Panc1 (cell line): ENCODE measurements around the gene LACTBL1. TPM values are rescaled to one million over a fixed set of nuclear protein-coding genes. Genes with fewer than 3 reads are reported as not detected.

Experiments used
- ATAC-seq: fragments of 200-7000 bp; cut with Tn5 transposase; 2 replicates; pipeline ENCODE4 v1.9.1; 2020; ENCODE audit warnings: mild to moderate bottlenecking, moderate library complexity
- BruUV-seq: library from RNA; stranded (reverse); fragments of 400-500 nt; replicated peaks from 2 replicates; lab custom pipeline; 2021; lab: Mats Ljungman, UMichigan
- CTCF ChIA-PET: fragments of 300-600 bp; sonication (Branson Sonifier 250); formaldehyde crosslinking; loops from one replicate; lab custom pipeline; 2022; ENCODE audit warnings: antibody characterized with exemption; lab: Charles Lee
- POLR2A ChIA-PET: fragments of 300-600 bp; sonication (Branson Sonifier 250); formaldehyde crosslinking; loops from one replicate; lab custom pipeline; 2022; ENCODE audit warnings: antibody characterized with exemption; lab: Charles Lee
- DNase-seq: peaks from one replicate; pipeline ENCODE4 v3.0.0-alpha.2; 2010; ENCODE audit warnings: low read depth, low spot score
- H3K27ac ChIP-seq: 2 replicates; pipeline ENCODE4 v1.5.1; 2011; ENCODE audit warnings: mild to moderate bottlenecking, low read length, inconsistent platforms
- H3K27me3 ChIP-seq: fragments of 200-500 bp; sonication (Bioruptor generic); 2 replicates; pipeline ENCODE4 v1.6.0; 2014; ENCODE audit warnings: low read length, inconsistent platforms; ENCODE audit not compliant: control insufficient read depth, insufficient read depth
- H3K36me3 ChIP-seq: fragments of 200-500 bp; sonication (Bioruptor generic); 2 replicates; pipeline ENCODE4 v1.5.1; 2014; ENCODE audit warnings: inconsistent platforms, mild to moderate bottlenecking, low read length, moderate library complexity; ENCODE audit not compliant: control insufficient read depth, insufficient read depth
- H3K4me1 ChIP-seq: 2 replicates; pipeline ENCODE4 v1.5.1; 2011; ENCODE audit warnings: inconsistent platforms, mild to moderate bottlenecking, low read length, moderate library complexity; ENCODE audit not compliant: control insufficient read depth, insufficient read depth
- H3K4me3 ChIP-seq, 2 experiments: 2 replicates each; pipeline ENCODE4 v1.5.1; 2011 to 2012; ENCODE audit warnings: low read depth in 2 of 2, low read length in 2 of 2, mild to moderate bottlenecking in 2 of 2, inconsistent platforms in 1 of 2, moderate library complexity in 1 of 2
- H3K9me3 ChIP-seq: fragments of 200-500 bp; sonication (Bioruptor generic); 2 replicates; pipeline ENCODE4 v1.5.1; 2014; ENCODE audit warnings: low read depth, mild to moderate bottlenecking, inconsistent platforms, low read length, moderate library complexity; ENCODE audit not compliant: control insufficient read depth, insufficient read depth
- CTCF ChIP-seq: fragments of 450-650 bp; IDR thresholded peaks from 2 replicates; pipeline ENCODE4 v1.5.1; 2017; ENCODE audit warnings: mild to moderate bottlenecking
- POLR2AphosphoS5 ChIP-seq: IDR thresholded peaks from 2 replicates; pipeline ENCODE4 v1.6.1; 2012; ENCODE audit warnings: mild to moderate bottlenecking, low read depth, low read length, moderate library complexity
- REST ChIP-seq, 2 experiments: IDR thresholded peaks; 2 replicates each; pipeline ENCODE4 v1.6.1; 2011 to 2012; ENCODE audit warnings: low read depth in 2 of 2, control low read depth in 1 of 2, low read length in 1 of 2, mild to moderate bottlenecking in 1 of 2, moderate library complexity in 1 of 2; ENCODE audit not compliant: insufficient read depth in 1 of 2
- SIN3A ChIP-seq: IDR thresholded peaks from 2 replicates; pipeline ENCODE4 v1.6.1; 2012; ENCODE audit warnings: low read depth, mild to moderate bottlenecking, low read length, moderate library complexity, borderline replicate concordance; ENCODE audit not compliant: insufficient read depth
- in situ Hi-C: cut with HindIII; loops from 2 replicates; pipeline ENCODE4 v1.10.0; 2016; ENCODE audit warnings: low sequenced_read_pairs, low pct_unique_long_range_greater_than_20kb
- intact Hi-C: fragments of 100-400 bp; cut with micrococcal nuclease; formaldehyde crosslinking; loops from one replicate; pipeline ENCODE4 v1.10.0; 2022; ENCODE audit not compliant: unreplicated experiment
- total RNA-seq: library from RNA; stranded (reverse); gene quantifications from one replicate; pipeline ENCODE4 v1.2.1, GENCODE V29; 2021; ENCODE audit not compliant: unreplicated experiment

The LACTBL1 gene
- total RNA-seq, 1 experiment from 2014 or later: not detected

- Histone ChIP-seq H3K36me3 (no peaks in the 10 kb centered on the region), H3K4me3 (no peak overlapping the region), H3K9me3 (peaks cover 3% of the 10 kb centered on the region; the same call in 1 of the 2 replicates), H3K27ac (no peak overlapping the region), H3K27me3 (no peaks in the 10 kb centered on the region), H3K4me1 (no peaks in the 10 kb centered on the region)
- ChIA-PET POLR2A (no interaction called here), CTCF (interaction anchor here (0.5 to 0.7 kb wide), 2 partner anchors 104 to 132 kb away, joined by 4 to 10 read pairs; no protein-coding TSS in a partner anchor)
- ATAC-seq: no peak
- intact Hi-C loops (loop anchor here (5.0 kb wide), 1 partner anchor 261 kb away; no protein-coding TSS in a partner anchor), in situ Hi-C loops (no loop called here)
- BruUV-seq: no TSS peak
- DNase-seq: no peak
- TF ChIP-seq CTCF (no peak), SIN3A (no peak), POLR2AphosphoS5 (no peak), REST (IDR thresholded peaks at IDR 0.05; ENCODE audit: insufficient read depth in 1 of 2, low read depth in 2 of 2, low read length in 1 of 2) (no peak)
Observed at GRCh38 chr1:22932803-22933470, 39.7 kb downstream of the LACTBL1 start.

- intact Hi-C loops: loop anchor here (5.0 kb wide), 1 partner anchor 258 kb away; no protein-coding TSS in a partner anchor
- no peaks in the 10 kb centered on the region for H3K27me3 ChIP-seq
- no peak overlapping the region for H3K4me3 ChIP-seq
- H3K36me3 ChIP-seq: no peaks in the 10 kb centered on the region
- H3K27ac ChIP-seq: no peak overlapping the region
- H3K4me1 ChIP-seq: no peaks in the 10 kb centered on the region
- peak; percentile 85 for ATAC-seq
- in situ Hi-C loops: no loop called here
- DNase-seq: no peak
- no peaks in the 10 kb centered on the region; the same call in 1 of the 2 replicates for H3K9me3 ChIP-seq
- TF ChIP-seq POLR2AphosphoS5 (no peak), CTCF (peak; percentile 92)
- CTCF ChIA-PET: interaction anchor here (0.7 to 1.3 kb wide), 4 partner anchors 226 to 777 kb away, joined by 3 to 7 read pairs (median 4); no protein-coding TSS in a partner anchor
- no TSS peak for BruUV-seq
- POLR2A ChIA-PET: no interaction called here
Observed at GRCh38 chr1:22930240-22930912, 42.3 kb downstream of the LACTBL1 start.
